ENCODE results near the gene FOXR1.
A peak's percentile ranks its signal among the peaks of the same experiment; 100 is the strongest.

The FOXR1 gene

DNA sequence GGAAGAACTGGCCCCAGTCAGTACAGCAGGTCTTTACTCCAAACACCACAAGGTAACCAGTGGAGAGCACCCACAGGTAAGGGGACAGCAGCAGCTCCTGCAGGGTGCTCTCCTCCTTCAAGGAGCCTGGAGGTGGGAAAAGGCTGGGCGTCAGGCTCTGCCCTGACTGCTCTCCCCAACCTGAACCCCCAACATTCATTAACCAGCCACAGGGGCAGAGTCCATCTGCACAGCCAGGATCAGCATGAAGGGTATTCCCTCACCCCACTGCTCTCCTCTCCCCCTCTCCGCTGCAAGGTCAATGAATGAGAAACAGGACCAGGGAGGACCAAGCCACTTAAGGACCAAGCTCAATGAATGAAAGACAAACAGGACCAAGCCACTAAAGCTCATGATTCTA, 55.4 kb downstream of the FOXR1 start:
- DNase-seq (ENCODE audit: low spot score), result no peak

DNA sequence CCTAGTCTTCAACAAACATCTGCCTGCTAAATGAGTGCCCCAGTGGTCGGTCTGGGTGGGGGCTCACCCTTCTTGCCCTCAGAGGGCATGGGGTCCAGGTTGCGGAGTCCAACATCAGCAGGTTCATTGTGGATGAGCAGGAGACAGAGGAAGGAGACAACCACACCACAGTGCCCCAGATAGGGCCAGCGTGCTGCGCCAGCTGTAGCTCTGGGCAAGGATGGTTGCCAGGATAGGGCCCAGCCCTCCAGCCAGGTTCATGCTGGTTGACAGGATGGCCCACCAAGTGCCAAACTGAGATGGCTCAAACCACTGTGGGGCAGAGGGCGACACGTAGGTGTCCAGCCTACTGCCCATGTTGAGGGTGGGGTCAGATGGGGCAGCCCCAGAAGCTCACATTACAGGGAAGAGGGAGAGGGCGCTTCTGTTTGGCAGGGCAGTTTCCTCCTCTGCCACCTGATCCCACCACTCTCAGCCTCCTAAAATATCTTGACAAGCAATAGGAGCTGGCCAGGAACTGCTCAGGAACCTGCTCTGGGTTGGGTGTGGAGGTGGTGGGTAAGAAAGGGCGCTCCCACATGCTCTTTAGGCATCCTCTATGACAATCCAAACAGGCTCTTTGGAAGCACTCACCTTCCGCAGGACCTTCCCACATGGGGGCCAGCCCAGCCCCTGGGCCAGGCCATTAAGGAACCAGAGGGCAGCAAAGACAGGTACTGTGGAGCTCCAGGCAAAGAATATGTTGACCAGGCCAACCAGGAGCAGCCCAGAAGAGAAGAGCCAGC, 56.2 kb downstream of the FOXR1 start:
- DNase-seq (ENCODE audit: low spot score), result no peak

DNA sequence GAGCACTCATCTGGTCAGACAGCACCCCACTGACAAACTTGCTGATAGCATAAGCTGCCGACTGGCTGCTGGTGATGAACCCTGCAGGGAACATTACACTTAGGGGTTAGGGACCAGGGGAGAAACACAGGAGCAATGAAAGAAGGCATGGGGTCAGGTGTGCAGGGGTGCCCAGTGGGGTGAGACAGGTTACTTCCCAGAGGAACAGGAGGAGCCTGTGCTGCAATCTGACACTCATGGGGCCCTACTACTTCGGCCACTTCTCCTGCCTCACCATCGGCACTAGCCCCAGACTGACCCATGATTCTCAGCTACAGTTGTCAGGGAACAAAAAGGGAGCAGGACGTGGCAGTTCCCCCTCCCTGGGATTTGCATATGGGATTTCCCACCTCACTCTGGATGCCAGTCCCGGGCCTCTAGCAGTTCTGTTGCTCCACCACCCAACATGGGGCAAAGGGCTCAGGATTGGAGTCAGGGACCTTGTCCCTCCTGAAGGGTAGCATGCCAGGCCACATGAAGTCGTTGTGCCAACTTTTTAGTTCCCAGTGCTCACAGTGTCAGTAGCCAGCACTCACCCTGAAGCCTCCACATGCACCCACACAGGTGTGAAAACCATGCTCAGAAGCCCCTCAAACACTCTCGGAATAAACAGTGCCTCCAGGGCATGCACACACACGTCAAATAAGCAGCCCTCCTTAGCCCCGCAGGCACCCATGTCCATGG, 56.9 kb downstream of the FOXR1 start:
- DNase-seq (ENCODE audit: low spot score), result no peak

DNA sequence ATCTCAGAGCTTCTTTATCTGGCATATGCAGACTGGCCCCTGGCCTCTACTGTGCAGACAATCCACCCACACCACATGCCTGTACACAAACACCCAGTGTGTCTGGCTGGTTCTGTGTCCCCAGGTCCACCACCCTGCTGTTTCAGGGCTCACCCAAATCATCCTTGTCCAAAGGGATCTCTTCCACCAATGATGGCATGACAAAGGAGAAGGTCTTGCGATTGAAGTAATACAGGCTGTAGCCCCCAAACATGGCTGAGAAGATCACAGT, 57.4 kb downstream of the FOXR1 start:
- DNase-seq (ENCODE audit: low spot score), result no peak

DNA sequence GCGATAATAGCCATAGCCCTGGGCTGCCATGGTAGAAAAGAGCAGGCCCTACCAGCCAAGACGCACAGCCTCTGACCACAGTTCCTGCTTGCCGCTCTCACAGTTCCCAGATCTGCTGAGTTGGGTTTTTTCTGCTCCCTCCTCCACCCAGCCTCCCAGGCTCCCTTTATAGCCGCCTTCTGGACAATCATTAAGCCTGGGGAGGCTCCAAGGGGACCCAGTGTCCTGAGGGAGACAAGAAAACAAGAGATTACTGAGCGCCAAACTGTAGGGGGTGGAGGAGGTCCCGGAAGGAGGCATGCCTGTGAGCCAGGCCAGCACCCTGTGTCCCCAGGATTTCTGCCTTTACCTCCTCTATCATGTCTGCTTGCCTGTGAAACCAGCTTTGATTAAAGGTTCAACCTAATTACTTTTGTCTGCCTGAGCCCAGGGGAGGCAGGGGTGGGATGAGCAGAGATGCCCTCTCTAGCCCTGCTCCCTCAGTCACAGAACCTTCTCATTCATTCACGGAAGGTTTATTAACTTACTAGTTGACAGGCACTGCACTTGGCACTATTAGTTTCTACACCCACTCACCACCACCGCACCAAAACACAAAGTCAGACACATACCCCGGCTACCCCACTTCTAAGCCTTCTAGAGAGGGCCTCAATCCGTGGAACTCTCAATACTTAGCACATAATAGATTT, 57.9 kb downstream of the FOXR1 start:
- no peak for DNase-seq (ENCODE audit: low spot score)

DNA sequence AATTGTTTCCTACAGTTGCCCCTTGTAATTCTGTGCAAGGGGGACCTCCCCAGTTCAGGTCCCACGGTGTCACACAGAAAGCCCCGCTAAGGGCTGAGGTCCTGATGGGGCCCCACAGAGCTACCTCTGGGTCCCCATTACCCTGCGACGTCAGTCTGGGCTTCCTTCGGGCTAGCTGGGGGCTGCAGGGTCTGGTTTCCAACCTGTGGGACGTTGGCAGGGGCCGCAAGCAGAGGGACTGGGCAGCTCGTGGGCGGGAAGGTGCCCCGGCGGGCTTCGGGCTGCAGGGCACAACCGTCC, 58.4 kb downstream of the FOXR1 start:
- DNase-seq (ENCODE audit: low spot score), result no peak

DNA sequence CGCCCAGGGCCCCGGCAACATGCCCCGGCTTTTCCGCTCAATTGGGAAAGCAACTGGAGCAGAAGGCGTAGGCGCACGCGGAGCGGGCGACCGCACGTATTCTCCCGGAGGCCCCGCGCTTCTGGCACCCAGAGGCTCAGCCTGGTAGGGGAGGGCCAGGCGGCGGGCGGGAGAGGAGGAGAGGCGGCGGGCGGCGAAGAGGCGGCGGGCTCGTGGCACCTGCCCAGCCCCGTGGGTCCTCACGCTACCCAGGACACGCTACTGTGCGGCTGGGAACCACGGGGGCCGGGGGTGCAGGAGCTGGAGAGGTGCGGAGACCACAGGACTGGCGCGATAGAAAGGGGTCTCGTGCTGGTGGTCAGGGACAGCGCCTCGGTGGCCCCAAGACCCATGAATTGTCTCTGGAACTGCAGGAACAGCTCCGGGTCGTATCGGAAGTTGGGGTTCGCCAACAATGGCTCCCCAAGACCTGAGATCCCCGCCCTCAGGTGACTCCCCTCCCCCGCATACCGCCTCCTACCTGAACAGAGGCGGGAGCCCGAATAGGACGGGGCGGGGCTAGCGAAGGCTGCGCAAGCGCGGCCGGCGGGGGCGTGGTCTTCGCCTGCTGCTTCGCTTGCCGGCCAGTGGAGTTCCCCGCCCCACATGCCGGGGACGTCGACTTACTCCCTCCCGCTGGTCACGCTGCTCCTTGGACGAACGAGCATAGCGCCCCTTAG, 58.9 kb downstream of the FOXR1 start, which contains the start of gene SLC37A4:
TSS of gene SLC37A4 (minus strand) at position 549 of the 719 bp plus-strand sequence.
- peak; percentile 99 for DNase-seq (ENCODE audit: low spot score)
